GM12878 (cell line): ENCODE results near the gene KCNQ1OT1. TPM values are rescaled to one million over a fixed set of nuclear protein-coding genes. Genes with fewer than 3 reads are reported as not detected.

Source experiments
- ATAC-seq: fragments of 200-7000 bp; cut with Tn5 transposase; 3 replicates; pipeline ENCODE4 v1.9.1; 2020; ENCODE audit warnings: mild to moderate bottlenecking, moderate library complexity
- BruUV-seq: library from RNA; stranded (reverse); fragments of 400-500 nt; replicated peaks from 2 replicates; lab custom pipeline; 2021; lab: Mats Ljungman, UMichigan
- CTCF ChIA-PET: fragments of 300-600 bp; sonication (Branson Sonifier 250); formaldehyde crosslinking; extraction: SDS; loops from one replicate; lab custom pipeline; 2021; ENCODE audit warnings: inconsistent platforms; lab: Yijun Ruan, JAX
- POLR2A ChIA-PET: fragments of 350-600 bp; formaldehyde crosslinking; extraction: SDS; loops from one replicate; lab custom pipeline; 2021; ENCODE audit warnings: inconsistent platforms; lab: Charles Lee
- RAD21 ChIA-PET: fragments of 300-600 bp; sonication (Branson Sonifier 250); formaldehyde crosslinking; loops from one replicate; lab custom pipeline; 2023; ENCODE audit warnings: antibody characterized with exemption; ENCODE audit not compliant: unreplicated experiment; lab: Charles Lee
- SMC1A ChIA-PET: fragments of 300-600 bp; sonication (Branson Sonifier 250); formaldehyde crosslinking; loops from one replicate; lab custom pipeline; 2023; ENCODE audit not compliant: unreplicated experiment, uncharacterized antibody; lab: Charles Lee
- DNase-seq: peaks from one replicate; pipeline ENCODE4 v3.0.0-alpha.2; 2011; ENCODE audit warnings: low read depth, low spot score
- FAIRE-seq: peaks from 3 replicates; lab custom pipeline; 2011; peaks lifted over from hg19 to GRCh38; lab: Jason Lieb, UNC
- H2AFZ ChIP-seq: 2 replicates; pipeline ENCODE4 v1.6.0; 2011; ENCODE audit warnings: low read depth, low read length, control low read depth; ENCODE audit not compliant: control insufficient read depth
- H3K27ac ChIP-seq: 2 replicates; pipeline ENCODE4 v1.5.1; 2011; ENCODE audit warnings: control low read depth; ENCODE audit not compliant: control insufficient read depth, insufficient read depth
- H3K27me3 ChIP-seq, 2 experiments: replicated peaks in 1 of 2; 2 replicates each; pipeline versions ENCODE4 v1.6.0 to v1.6.1; 2011; ENCODE audit warnings: low read length in 1 of 2; ENCODE audit not compliant: control insufficient read depth in 2 of 2, insufficient read depth in 2 of 2
- H3K36me3 ChIP-seq, 2 experiments: 2 replicates each; pipeline ENCODE4 v1.5.1; 2011; ENCODE audit warnings: low read length in 1 of 2; ENCODE audit not compliant: control insufficient read depth in 2 of 2, insufficient read depth in 2 of 2
- H3K4me1 ChIP-seq: 2 replicates; pipeline ENCODE4 v1.6.1; 2011; ENCODE audit warnings: mild to moderate bottlenecking, low read length, moderate library complexity, mixed read lengths; ENCODE audit not compliant: control insufficient read depth, insufficient read depth
- H3K4me2 ChIP-seq: 2 replicates; pipeline ENCODE4 v1.6.0; 2011; ENCODE audit warnings: control low read depth; ENCODE audit not compliant: control insufficient read depth, insufficient read depth
- H3K4me3 ChIP-seq: fragments of 200-600 bp; sonication (generic); 2 replicates; pipeline ENCODE4 v1.5.1; 2016
- H3K79me2 ChIP-seq: 2 replicates; pipeline ENCODE4 v1.6.0; 2011; ENCODE audit warnings: low read length; ENCODE audit not compliant: control insufficient read depth, insufficient read depth
- H3K9ac ChIP-seq: 2 replicates; pipeline ENCODE4 v1.8.0; 2011; ENCODE audit warnings: low read length, control low read depth, mixed read lengths; ENCODE audit not compliant: control insufficient read depth, insufficient read depth
- H3K9me3 ChIP-seq: replicated peaks from 3 replicates; pipeline ENCODE4 v1.5.1; 2011; ENCODE audit warnings: mild to moderate bottlenecking, low read length; ENCODE audit not compliant: control insufficient read depth, insufficient read depth
- H4K20me1 ChIP-seq: 2 replicates; pipeline ENCODE4 v1.6.0; 2011; ENCODE audit not compliant: control insufficient read depth, insufficient read depth
- ETV6 ChIP-seq, 2 experiments: fragments of 450-650 bp in 1 of 2; IDR thresholded peaks in 1 of 2; conservative IDR thresholded peaks in 1 of 2; 2 replicates each; pipeline ENCODE4 v1.6.1; 2014; ENCODE audit warnings: antibody characterized with exemption in 1 of 2, borderline replicate concordance in 1 of 2, low read depth in 1 of 2, mild to moderate bottlenecking in 1 of 2, moderate library complexity in 1 of 2
- ZNF592 ChIP-seq: fragments of 450-650 bp; IDR thresholded peaks from 2 replicates; pipeline ENCODE4 v1.6.1; 2017; ENCODE audit warnings: mild to moderate bottlenecking, moderate library complexity
- WGBS: methylation state at CpG from one replicate; pipeline ENCODE4 v1.1.6; 2016; ENCODE audit warnings: low lambda C conversion rate; ENCODE audit not compliant: insufficient replicate concordance, insufficient coverage; ENCODE audit errors: missing lambda C conversion rate; 5-methylcytosine and 5-hydroxymethylcytosine counted together
- in situ Hi-C: fragments of 300-500 bp; cut with MboI; formaldehyde crosslinking; loops from 9 replicates; pipeline ENCODE4 v1.14.3; 2018; ENCODE audit warnings: mixed read lengths
- intact Hi-C: fragments of 100-400 bp; cut with micrococcal nuclease; formaldehyde crosslinking; loops from one replicate; pipeline ENCODE4 v1.14.2; 2022; ENCODE audit not compliant: unreplicated experiment
- polyA plus RNA-seq, 11 experiments: library from polyadenylated mRNA; depleted of rRNA in 4 of 11; unstranded in 6 of 11; stranded (reverse) in 5 of 11; fragments of >200 nt; fragmentation: Nextera tagmentation in 4 of 11; fragmentation: Illumina TruSeq in 1 of 11; extraction: Ambion mirVana in 4 of 11; extraction: Trizol in 1 of 11; gene quantifications; 1 replicate in 1 of 11; 2 replicates in 10 of 11; pipeline versions ENCODE4 v1.2.1 to v1.2.3, GENCODE V29; 2011 to 2016; ENCODE audit warnings: inconsistent platforms in 2 of 11, missing spikeins in 2 of 11, low read depth in 1 of 11
- total RNA-seq, 4 experiments: library from RNA; depleted of rRNA in 3 of 4; stranded (reverse); fragments of >200 nt in 3 of 4; fragmentation: Illumina TruSeq in 1 of 4; extraction: Trizol in 1 of 4; gene quantifications; 2 replicates each; pipeline versions ENCODE4 v1.2.1 to v1.2.3, GENCODE V29; 2013 to 2021

The KCNQ1OT1 gene
- total and polyA plus RNA-seq, 10 of the 15 experiments (the other 5 are each of a cell fraction or from before 2014, with no cell fraction given), result 0.02 to 1.6 (median 0.41) TPM

DNA sequence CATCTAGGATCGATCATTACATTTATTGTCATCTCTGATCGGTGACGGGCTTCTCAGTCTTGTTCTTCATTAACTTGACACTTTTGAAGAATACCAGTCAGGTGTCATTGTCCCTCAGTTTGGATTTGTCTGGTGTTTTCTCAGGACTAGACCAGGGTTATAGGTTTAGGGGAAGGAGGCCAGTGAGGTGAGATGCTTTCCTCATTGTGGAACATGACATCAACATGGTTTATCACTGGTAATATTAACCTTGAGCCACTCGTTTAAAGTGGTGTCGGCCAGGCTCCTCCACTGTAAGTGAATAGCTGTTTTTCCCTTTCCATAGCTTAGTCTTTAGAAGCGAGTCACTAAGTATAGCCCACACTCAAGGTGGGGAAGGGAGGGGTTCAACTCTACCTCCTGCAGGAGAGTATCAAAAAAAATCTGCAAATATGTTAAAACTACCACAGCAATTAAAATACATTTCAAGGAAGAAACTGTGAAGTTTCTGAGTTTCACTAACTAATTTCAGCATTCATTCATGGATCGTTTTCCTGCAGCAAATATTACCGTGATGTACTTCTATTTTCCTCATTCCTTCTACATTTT is 42.0 kb downstream of the KCNQ1OT1 start:
- 72% methylated on average over 8 of the region's 8 CpGs for WGBS
- TF ChIP-seq ZNF592, result no peak
- no peak for TF ChIP-seq ETV6 (conservative IDR thresholded peaks at IDR 0.05 in 1 of 2, IDR thresholded peaks at IDR 0.05 in 1 of 2; ENCODE audit: borderline replicate concordance in 1 of 2, low read depth in 1 of 2)
- H3K9ac ChIP-seq, result no peak overlapping the region
- ChIA-PET SMC1A (no interaction called here), CTCF (no interaction called here), RAD21 (no interaction called here), POLR2A (no interaction called here)
- in situ Hi-C loops (no loop called here), intact Hi-C loops (no loop called here)
- BruUV-seq, result no TSS peak
- no peak overlapping the region for H3K4me2 ChIP-seq
- no peak overlapping the region for H3K27ac ChIP-seq
- ATAC-seq, result no peak
- H3K4me3 ChIP-seq, result no peak overlapping the region
- no peak for DNase-seq
- H3K27me3 ChIP-seq, result no peaks in the 10 kb centered on the region
- H3K4me1 ChIP-seq, result no peaks in the 10 kb centered on the region
- no peaks in the 10 kb centered on the region for H3K79me2 ChIP-seq
- no peak for FAIRE-seq
- H3K9me3 ChIP-seq, result peaks cover 9% of the 10 kb centered on the region; the same call in 2 of the 3 replicates
- no peaks in the 10 kb centered on the region for H3K36me3 ChIP-seq
- H4K20me1 ChIP-seq, result no peaks in the 10 kb centered on the region
- no peak overlapping the region for H2AFZ ChIP-seq
